DOHH2 (cell line): ENCODE results near the gene OXCT1.

Source experiments
- CTCF ChIP-seq: fragments of 200-600 bp; sonication (generic); IDR thresholded peaks from one replicate; pipeline ENCODE4 v1.5.1; 2014; ENCODE audit warnings: antibody characterized with exemption, mild to moderate bottlenecking, low read depth, low read length; ENCODE audit not compliant: poor library complexity, severe bottlenecking
- EZH2phosphoT487 ChIP-seq: fragments of 200-600 bp; sonication (generic); IDR thresholded peaks from 2 replicates; pipeline ENCODE4 v1.6.1; 2017; ENCODE audit warnings: borderline replicate concordance, mild to moderate bottlenecking, antibody characterized with exemption, low read length, moderate library complexity, mixed read lengths

- TF ChIP-seq CTCF (no peak), EZH2phosphoT487 (no peak)
Observed at GRCh38 chr5:41891066-41891707, 21.0 kb upstream of the OXCT1 start.
